T-helper 2 cell treated with Interferon-gamma antibody and Interleukin-4, amounts not matched to agents 5 μg/mL and 100 μg/mL, for 36 hours (primary cell): Measurements from ENCODE around the gene GSG1L.
"Not testable (repeated sequence)": the region's sequence is repeated elsewhere in the genome, so short reads cannot be mapped to it uniquely, and the experiment has no call there.

ENCODE experiments used
- DNase-seq: peaks from one replicate; pipeline ENCODE4 v3.0.0; 2021; ENCODE audit warnings: low spot score
- H3K27ac Mint-ChIP-seq: one replicate; pipeline ENCODE4 v1.8.0; 2021; ENCODE audit warnings: mild to moderate bottlenecking, mixed read lengths
- H3K27me3 Mint-ChIP-seq: one replicate; pipeline ENCODE4 v1.8.0; 2021; ENCODE audit warnings: low read depth, mixed read lengths
- H3K36me3 Mint-ChIP-seq: one replicate; pipeline ENCODE4 v1.8.0; 2021; ENCODE audit warnings: low read depth, mixed read lengths
- H3K4me1 Mint-ChIP-seq: one replicate; pipeline ENCODE4 v1.8.0; 2021; ENCODE audit warnings: low read depth, mixed read lengths
- H3K4me3 Mint-ChIP-seq: one replicate; pipeline ENCODE4 v1.8.0; 2022; ENCODE audit warnings: mild to moderate bottlenecking, moderate library complexity, mixed read lengths
- H3K9me3 Mint-ChIP-seq: one replicate; pipeline ENCODE4 v1.8.0; 2021; ENCODE audit warnings: mixed read lengths

Gene GSG1L

DNA sequence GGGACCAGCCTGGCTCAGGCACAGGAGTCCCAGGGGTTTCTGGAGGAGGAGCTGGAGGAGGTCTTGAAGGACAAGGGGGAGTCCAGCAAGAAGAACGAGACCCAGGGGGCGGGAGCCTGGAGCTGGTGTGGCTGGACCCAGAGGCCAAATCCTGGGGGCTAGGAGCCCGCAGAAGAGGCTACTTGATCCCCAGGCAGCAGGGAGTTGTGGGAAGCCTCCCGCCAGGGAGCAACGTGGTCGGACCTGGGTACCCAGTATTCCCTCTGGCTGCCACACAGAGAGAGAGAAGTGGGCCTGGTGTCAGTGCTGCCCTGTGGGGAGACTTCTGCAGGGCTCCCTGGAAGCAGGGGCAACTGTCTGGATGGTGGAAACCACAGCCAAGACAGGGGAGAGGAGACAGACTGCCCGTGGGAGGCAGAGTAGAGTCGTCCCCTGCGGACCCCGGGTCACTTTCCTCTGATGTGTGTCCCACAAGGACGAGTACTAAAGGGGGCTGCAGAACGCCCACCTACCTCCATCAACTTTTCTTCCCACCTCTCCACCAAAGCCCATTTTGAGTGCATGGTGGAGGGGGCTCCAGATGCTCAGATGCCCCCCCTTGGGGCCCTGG is 160.4 kb downstream of the GSG1L start:
- Mint-ChIP-seq H3K27ac (no peak overlapping the region), H3K4me3 (no peak overlapping the region), H3K36me3 (no peaks in the 10 kb centered on the region), H3K4me1 (no peaks in the 10 kb centered on the region), H3K9me3 (no peaks in the 10 kb centered on the region), H3K27me3 (peaks cover 2% of the 10 kb centered on the region)
- DNase-seq: no peak

DNA sequence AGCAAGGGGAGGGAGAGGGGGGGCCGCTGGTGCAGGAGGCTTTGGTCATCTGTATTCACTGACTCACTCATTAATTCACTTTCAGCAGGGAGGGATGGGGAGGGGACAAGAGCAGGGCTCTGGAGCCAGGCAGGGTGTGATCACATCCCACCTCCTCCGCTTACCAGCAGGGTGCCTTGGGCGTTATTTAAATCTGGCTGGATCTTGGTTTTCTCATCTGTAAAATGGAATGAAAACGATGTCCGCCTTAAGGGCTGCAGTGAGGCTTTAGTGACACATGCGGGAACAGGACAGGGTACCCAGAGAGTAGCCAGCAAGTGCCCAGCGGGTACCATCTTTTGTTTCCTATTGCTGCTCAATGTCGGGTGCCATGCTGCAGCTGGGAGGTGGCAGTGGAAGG is 161.0 kb downstream of the GSG1L start:
- no peaks in the 10 kb centered on the region for H3K27me3 Mint-ChIP-seq
- DNase-seq: no peak
- no peak overlapping the region for H3K4me3 Mint-ChIP-seq
- H3K4me1 Mint-ChIP-seq: no peaks in the 10 kb centered on the region
- no peak overlapping the region for H3K27ac Mint-ChIP-seq
- no peaks in the 10 kb centered on the region for H3K9me3 Mint-ChIP-seq
- H3K36me3 Mint-ChIP-seq: no peaks in the 10 kb centered on the region

DNA sequence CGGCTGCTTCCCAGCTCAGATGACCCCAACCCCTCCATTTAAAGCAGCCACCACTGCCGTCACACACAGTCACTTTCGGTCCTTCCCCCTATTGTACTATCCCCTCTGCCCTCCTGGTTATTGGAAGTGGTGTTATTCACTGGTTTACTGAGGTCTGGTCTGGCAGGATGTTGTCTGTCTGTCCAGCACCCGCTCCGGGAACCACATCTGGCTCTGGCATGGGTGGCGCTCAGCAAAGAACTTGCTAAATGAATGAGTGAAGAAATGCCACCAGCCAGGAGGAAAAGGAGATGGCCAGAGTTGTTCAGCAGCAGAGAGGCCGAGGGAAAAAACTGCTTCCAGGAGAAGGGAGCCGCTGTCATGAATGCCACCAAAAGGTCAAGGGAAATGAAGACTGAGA is 161.6 kb downstream of the GSG1L start:
- Mint-ChIP-seq H3K9me3 (no peaks in the 10 kb centered on the region), H3K4me1 (no peaks in the 10 kb centered on the region), H3K36me3 (no peaks in the 10 kb centered on the region), H3K27me3 (no peaks in the 10 kb centered on the region), H3K27ac (no peak overlapping the region), H3K4me3 (no peak overlapping the region)
- no peak for DNase-seq

DNA sequence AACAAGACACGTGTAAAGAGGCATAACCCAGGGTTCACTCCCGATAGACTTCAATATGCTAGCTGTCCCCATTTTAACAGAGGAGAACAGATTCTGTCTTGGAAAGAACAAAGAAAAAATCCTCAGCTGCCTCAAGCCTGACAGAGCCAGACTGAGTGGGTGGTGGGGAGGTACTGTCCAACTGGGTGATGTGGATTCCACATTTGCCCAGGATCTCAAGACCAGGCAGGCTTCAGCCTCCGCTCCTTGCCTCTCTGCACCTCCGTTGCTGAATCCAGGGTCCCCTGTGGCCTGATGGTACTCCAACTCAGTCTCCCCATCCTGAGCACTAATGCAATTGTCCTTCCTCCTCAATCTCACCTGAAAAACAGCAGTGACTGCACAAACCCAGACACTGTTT is 163.8 kb downstream of the GSG1L start:
- DNase-seq: no peak
- no peak overlapping the region for H3K27ac Mint-ChIP-seq

DNA sequence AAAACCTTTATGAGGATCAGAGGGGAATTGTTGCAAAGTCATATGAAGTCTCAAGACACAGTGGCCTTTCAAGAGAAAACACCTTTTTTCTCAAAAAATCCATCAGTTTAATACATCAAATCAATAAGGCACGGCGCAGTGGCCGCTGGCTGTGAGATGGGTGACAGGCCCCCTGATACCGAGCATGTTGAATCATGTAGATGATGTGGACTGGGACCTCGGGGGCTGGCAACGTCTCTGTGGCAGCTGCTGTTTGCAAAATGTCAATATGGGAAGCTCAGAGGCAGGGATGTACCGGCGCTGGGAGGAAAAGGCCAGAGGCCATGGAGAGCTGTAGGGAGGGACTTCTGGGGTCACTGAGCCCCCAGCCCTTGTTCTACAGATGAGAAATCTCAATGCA is 169.1 kb downstream of the GSG1L start:
- H3K36me3 Mint-ChIP-seq: no peaks in the 10 kb centered on the region
- H3K27ac Mint-ChIP-seq: no peak overlapping the region
- H3K4me3 Mint-ChIP-seq: no peak overlapping the region
- no peaks in the 10 kb centered on the region for H3K4me1 Mint-ChIP-seq
- peaks cover 7% of the 10 kb centered on the region for H3K27me3 Mint-ChIP-seq
- H3K9me3 Mint-ChIP-seq: no peaks in the 10 kb centered on the region
- no peak for DNase-seq

More for the DNA sequence above, 163.8 kb downstream of the GSG1L start:
- no peaks in the 10 kb centered on the region for H3K36me3 Mint-ChIP-seq
- no peak overlapping the region for H3K4me3 Mint-ChIP-seq
- no peaks in the 10 kb centered on the region for H3K27me3 Mint-ChIP-seq
- no peaks in the 10 kb centered on the region for H3K4me1 Mint-ChIP-seq
- H3K9me3 Mint-ChIP-seq: no peaks in the 10 kb centered on the region

DNA sequence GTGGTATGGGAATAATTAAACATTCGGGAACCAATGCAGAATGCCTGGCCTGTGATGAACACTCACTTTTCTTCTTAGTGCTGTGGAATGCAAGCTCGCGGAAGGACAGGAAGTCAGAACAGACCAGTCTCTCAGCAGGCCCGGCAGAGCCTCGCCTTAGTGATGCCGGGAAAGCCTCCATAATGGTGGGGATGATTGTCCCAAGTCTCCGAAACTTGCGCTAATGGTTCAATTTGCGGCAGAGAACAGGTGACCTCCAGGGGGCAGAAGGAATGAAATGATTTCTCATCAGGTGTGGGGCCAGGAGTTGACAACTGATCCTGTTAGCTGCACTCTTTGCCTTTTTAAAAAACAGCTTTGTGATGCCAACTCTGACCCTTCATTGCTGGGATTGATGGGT is 170.6 kb downstream of the GSG1L start:
- Mint-ChIP-seq H3K27me3 (peaks cover 7% of the 10 kb centered on the region), H3K27ac (no peak overlapping the region), H3K4me1 (no peaks in the 10 kb centered on the region), H3K9me3 (no peaks in the 10 kb centered on the region), H3K4me3 (no peak overlapping the region), H3K36me3 (no peaks in the 10 kb centered on the region)
- no peak for DNase-seq

DNA sequence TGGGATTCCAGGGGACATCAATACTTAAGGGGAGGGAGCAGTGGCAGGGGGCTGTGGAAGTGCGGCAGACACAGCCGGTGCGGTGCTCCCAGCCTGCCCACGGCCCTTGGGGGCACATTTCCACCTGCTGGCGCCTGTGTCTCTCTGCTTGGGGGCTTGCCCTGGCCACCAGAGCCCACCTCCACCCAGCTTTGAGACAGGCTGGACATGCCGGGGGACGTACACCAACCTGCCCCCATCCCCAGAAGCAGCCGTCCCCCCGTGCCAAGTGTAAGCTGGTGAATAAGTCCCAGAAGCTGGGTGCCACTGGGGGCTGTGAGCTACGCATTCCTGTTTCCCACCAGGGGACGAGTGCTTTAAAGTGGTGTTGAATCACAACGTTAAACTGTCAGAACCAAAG is 172.6 kb downstream of the GSG1L start:
- Mint-ChIP-seq H3K4me1 (no peaks in the 10 kb centered on the region), H3K4me3 (no peak overlapping the region), H3K36me3 (no peaks in the 10 kb centered on the region), H3K27me3 (peaks cover 7% of the 10 kb centered on the region), H3K9me3 (no peaks in the 10 kb centered on the region), H3K27ac (no peak overlapping the region)
- no peak for DNase-seq

DNA sequence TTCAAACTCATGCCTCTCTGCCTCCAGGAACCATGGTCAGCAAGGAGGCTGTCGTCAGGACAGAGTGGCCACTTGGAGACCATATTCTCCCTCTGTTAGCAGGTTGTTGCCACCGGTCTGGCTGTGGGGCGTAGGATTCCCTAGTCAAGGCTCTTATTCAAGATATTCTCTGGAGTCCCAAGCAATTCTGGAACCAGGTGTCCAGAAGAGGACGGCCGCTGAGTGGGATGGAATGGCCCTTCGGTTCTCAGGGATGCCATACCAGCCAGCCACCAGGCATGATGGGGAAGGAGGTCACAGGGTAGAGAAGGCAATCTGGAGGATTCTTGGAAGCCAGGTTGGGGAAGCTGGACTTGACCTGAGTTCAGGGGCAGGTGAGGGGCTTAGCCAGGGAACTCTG is 173.5 kb downstream of the GSG1L start:
- no peak for DNase-seq
- no peaks in the 10 kb centered on the region for H3K36me3 Mint-ChIP-seq
- peaks cover 7% of the 10 kb centered on the region for H3K27me3 Mint-ChIP-seq
- no peaks in the 10 kb centered on the region for H3K9me3 Mint-ChIP-seq
- H3K4me1 Mint-ChIP-seq: no peaks in the 10 kb centered on the region
- no peak overlapping the region for H3K4me3 Mint-ChIP-seq
- H3K27ac Mint-ChIP-seq: no peak overlapping the region

DNA sequence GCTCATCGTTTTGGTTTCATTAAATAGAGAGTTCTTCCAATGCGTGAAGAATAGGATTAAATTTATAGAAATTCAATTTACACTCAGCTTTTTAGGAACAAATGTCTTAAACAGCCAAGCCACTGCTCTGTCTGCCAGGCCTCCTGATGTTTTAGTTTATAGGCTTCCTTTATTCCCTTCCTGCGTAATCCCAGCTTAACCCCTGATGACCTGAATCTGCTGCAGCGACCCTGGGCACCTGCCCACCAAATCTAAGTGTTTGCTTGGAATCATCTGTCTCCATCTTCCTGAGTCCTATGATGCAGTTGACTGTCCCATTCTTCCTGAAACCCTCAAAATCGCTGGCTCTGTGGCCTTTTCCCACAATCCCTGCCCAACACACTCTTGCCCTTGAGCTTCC is 179.9 kb downstream of the GSG1L start:
- peaks cover 2% of the 10 kb centered on the region for H3K36me3 Mint-ChIP-seq

DNA sequence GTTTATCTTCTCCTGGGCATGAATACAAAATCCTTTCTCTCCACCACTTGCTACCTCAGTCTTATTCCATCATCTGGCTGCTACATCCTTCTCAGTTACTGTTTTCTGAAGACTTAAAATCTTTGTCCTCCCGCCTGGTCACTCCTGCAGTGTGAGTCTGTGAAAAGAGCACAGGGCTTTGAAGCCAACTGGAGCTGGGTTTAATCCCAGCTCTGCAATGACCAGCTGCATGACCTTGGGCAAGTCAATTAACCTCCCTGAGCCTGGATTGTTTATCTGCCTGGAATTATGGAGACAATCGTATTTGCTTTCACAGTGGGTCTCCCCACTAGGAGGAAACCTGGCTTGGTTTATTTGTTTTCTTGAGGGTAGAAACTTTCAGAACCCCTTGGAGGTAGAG is 183.2 kb downstream of the GSG1L start:
- Mint-ChIP-seq H3K27me3 (no peaks in the 10 kb centered on the region), H3K4me1 (no peaks in the 10 kb centered on the region), H3K4me3 (no peak overlapping the region), H3K27ac (no peak overlapping the region), H3K9me3 (peaks cover 33% of the 10 kb centered on the region), H3K36me3 (peaks cover 2% of the 10 kb centered on the region)
- DNase-seq: no peak

More for the DNA sequence above, 179.9 kb downstream of the GSG1L start:
- peaks cover 14% of the 10 kb centered on the region for H3K9me3 Mint-ChIP-seq
- no peaks in the 10 kb centered on the region for H3K4me1 Mint-ChIP-seq
- DNase-seq: no peak
- H3K4me3 Mint-ChIP-seq: no peak overlapping the region
- no peak overlapping the region for H3K27ac Mint-ChIP-seq
- H3K27me3 Mint-ChIP-seq: no peaks in the 10 kb centered on the region

DNA sequence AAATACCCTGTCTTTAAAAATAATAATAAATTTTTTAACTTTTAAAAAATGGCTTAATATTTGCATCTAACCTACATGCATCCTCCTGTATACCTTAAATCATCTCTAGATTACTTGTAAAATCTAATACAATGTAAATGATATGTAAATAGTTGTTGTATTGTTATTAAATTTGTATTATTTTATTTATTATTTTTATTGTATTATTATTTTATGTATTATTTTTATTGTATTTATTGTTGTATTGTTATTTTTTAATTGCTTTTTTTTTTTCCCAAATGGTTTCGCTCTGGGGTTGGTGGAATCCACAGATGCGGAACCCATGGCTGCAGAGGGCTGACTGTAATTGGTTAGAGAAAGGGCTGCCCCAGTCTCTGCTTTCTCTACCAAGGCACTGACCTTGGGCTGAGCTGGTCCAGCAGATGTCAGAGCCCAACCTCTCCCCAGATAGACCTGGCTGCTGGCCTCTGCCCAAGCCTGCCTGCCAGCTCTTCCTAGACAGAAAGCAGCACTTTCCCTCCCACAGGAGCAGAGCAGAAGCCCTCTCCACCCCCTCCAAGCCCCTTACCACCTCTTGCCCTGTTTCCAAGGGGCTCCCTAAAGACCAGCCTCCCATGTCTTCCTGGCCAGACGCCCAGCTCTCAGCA is 183.8 kb downstream of the GSG1L start:
- Mint-ChIP-seq H3K4me3 (no peak overlapping the region), H3K27me3 (no peaks in the 10 kb centered on the region), H3K4me1 (no peaks in the 10 kb centered on the region), H3K27ac (no peak overlapping the region), H3K36me3 (peaks cover 2% of the 10 kb centered on the region), H3K9me3 (peaks cover 39% of the 10 kb centered on the region)
- DNase-seq: no peak

DNA sequence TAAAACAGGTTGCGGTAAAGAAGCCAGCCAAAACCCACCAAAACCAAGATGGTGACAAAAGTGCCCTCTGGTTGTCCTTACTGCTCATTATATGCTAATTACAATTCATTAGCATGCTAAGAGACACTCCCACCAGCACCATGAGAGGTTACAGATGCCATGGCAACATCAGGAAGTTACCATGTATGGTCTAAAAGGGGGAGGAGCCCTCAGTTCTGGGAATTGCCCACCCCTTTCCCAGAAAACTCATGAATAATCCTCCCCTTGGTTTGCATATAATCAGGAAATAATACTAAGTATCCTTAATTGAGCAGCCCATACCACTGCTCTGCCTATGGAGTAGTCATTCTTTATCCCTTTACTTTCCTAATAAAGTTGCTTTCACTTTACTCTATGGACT is 190.9 kb downstream of the GSG1L start:
- H3K9me3 Mint-ChIP-seq: peaks cover 24% of the 10 kb centered on the region
- not testable (repeated sequence) for DNase-seq, H3K27me3 Mint-ChIP-seq, H3K4me3 Mint-ChIP-seq, H3K4me1 Mint-ChIP-seq, H3K36me3 Mint-ChIP-seq, H3K27ac Mint-ChIP-seq

DNA sequence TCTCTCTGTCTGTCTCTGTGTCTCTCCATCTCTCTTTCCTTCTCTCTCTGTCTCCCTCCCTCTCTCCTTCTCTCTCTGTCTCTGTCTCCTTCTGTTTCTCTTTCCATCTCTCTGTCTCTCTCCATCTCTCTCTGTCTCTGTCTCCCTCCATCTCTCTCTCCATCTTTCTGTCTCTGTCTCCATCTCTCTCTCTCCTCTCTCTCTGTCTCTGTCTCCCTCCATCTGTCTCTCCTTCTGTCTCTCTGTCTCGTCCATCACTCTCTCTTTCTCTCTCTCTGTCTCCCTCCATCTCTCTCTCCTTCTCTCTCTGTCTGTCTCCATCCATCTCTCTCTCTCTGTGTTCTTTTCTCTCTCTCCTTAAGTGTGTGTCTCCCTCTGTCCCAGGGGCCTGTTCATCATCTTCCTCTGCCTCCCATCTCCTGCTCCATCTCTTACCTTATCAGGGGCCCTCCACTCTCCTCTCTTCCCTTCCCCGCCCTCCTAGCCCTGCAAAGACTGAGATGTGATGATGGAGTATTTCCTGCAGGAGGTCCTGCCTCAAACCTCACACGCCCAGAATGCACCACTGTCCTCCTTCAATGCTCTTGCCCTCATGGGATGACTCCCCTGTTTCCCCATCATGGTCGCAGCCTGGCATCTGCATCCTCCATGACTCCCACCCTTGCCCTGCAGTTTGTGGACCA is 193.3 kb downstream of the GSG1L start:
- H3K27me3 Mint-ChIP-seq: no peaks in the 10 kb centered on the region
- peaks cover 17% of the 10 kb centered on the region for H3K9me3 Mint-ChIP-seq
- H3K4me3 Mint-ChIP-seq: no peak overlapping the region
- DNase-seq: no peak
- no peak overlapping the region for H3K27ac Mint-ChIP-seq
- H3K4me1 Mint-ChIP-seq: peaks cover 5% of the 10 kb centered on the region
- H3K36me3 Mint-ChIP-seq: no peaks in the 10 kb centered on the region

DNA sequence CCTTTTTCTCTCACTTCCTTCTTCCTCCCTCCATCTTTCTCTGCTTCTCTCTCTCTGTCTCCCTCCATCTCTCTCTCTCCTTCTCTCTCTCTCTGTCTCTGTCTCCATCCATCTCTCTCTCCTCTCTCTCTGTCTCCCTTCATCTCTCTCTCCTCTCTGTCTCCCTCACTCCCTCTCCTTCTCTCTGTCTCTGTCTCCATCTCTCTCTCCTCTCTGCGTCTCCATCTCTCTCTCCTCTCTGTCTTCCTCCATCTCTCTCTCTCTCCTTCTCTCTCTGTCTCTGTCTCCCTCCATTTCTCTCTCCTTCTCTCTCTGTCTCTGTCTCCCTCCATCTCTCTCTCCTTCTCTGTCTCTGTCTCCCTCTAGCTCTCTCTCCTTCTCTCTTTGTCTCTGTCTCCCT is 194.1 kb downstream of the GSG1L start:
- H3K36me3 Mint-ChIP-seq: no peaks in the 10 kb centered on the region
- peaks cover 5% of the 10 kb centered on the region for H3K4me1 Mint-ChIP-seq
- no peak overlapping the region for H3K4me3 Mint-ChIP-seq
- H3K27ac Mint-ChIP-seq: no peak overlapping the region
- H3K27me3 Mint-ChIP-seq: no peaks in the 10 kb centered on the region
- no peak for DNase-seq
- peaks cover 9% of the 10 kb centered on the region for H3K9me3 Mint-ChIP-seq
